GM12892 (cell line): ENCODE data around the gene BEND5.

Experiments used
- POLR2A ChIP-seq: IDR thresholded peaks from 2 replicates; pipeline ENCODE4 v1.6.1; 2011; ENCODE audit warnings: low read depth, low read length, control low read depth
- POLR2AphosphoS5 ChIP-seq: IDR thresholded peaks from 2 replicates; pipeline ENCODE4 v1.6.1; 2011; ENCODE audit warnings: low read depth, low read length, control low read depth
- TAF1 ChIP-seq: IDR thresholded peaks from 2 replicates; pipeline ENCODE4 v1.6.1; 2011; ENCODE audit warnings: low read depth, mild to moderate bottlenecking, control low read depth, low read length, borderline replicate concordance

DNA sequence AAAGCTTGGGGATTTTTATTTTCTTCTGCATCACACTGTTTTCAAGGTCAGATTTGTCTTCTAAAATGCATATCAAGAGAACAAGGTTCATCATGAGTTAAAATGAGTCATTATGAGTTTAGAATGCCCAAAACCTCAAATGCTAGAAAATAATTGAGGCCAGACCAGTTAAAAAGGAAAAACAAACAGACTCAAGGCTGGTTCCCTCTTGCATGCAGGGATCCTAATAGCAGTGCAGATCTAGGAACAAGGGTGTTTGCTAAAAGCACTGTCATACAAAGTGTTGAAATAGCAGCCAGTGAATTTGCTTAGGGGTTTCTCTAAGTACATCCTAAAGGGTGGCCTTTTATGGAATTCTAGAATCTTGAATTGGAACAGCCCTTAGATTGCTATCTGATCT lies 15.3 kb downstream of the BEND5 start:
- TF ChIP-seq POLR2AphosphoS5 (no peak), POLR2A (no peak), TAF1 (no peak)
